ENCODE measurements around the gene ZBTB16. TPM values are rescaled to one million over a fixed set of nuclear protein-coding genes. Genes with fewer than 3 reads are reported as not detected.

ZBTB16 gene
- total RNA-seq, 1 donor from 2014 or later, result 0.17 TPM

GRCh38 chr11:114166362-114166761 is 106.9 kb downstream of the ZBTB16 start:
- DNase-seq (ENCODE audit: low read depth), result no peak
- TF ChIP-seq CTCF (conservative IDR thresholded peaks at IDR 0.05; ENCODE audit: low read depth, low read length), result no peak
- no peak overlapping the region for H3K4me3 ChIP-seq (ENCODE audit: low read depth, low read length)

GRCh38 chr11:114166897-114167323 is 107.4 kb downstream of the ZBTB16 start:
- no peak for TF ChIP-seq CTCF (conservative IDR thresholded peaks at IDR 0.05; ENCODE audit: low read depth, low read length)
- peak overlapping the region; percentile 3 for H3K4me3 ChIP-seq (ENCODE audit: low read depth, low read length)
- no peak for DNase-seq (ENCODE audit: low read depth)

GRCh38 chr11:114167355-114167754 is 107.8 kb downstream of the ZBTB16 start:
- no peak for DNase-seq (ENCODE audit: low read depth)
- no peak for TF ChIP-seq CTCF (conservative IDR thresholded peaks at IDR 0.05; ENCODE audit: low read depth, low read length)

GRCh38 chr11:114167771-114168448 is 108.4 kb downstream of the ZBTB16 start:
- TF ChIP-seq CTCF (conservative IDR thresholded peaks at IDR 0.05; ENCODE audit: low read depth, low read length), result no peak
- no peak for DNase-seq (ENCODE audit: low read depth)
- H3K4me3 ChIP-seq (ENCODE audit: low read depth, low read length), result no peak overlapping the region

More at GRCh38 chr11:114167355-114167754, 107.8 kb downstream of the ZBTB16 start:
- no peak overlapping the region for H3K4me3 ChIP-seq (ENCODE audit: low read depth, low read length)

GRCh38 chr11:114168691-114169090 is 109.2 kb downstream of the ZBTB16 start:
- no peak overlapping the region for H3K4me3 ChIP-seq (ENCODE audit: low read depth, low read length)
- TF ChIP-seq CTCF (conservative IDR thresholded peaks at IDR 0.05; ENCODE audit: low read depth, low read length), result no peak
- DNase-seq (ENCODE audit: low read depth), result no peak

GRCh38 chr11:114169321-114169749 is 109.8 kb downstream of the ZBTB16 start:
- DNase-seq (ENCODE audit: low read depth), result no peak
- no peak overlapping the region for H3K4me3 ChIP-seq (ENCODE audit: low read depth, low read length)
- TF ChIP-seq CTCF (conservative IDR thresholded peaks at IDR 0.05; ENCODE audit: low read depth, low read length), result no peak

GRCh38 chr11:114169821-114170220 is 110.3 kb downstream of the ZBTB16 start:
- no peak overlapping the region for H3K4me3 ChIP-seq (ENCODE audit: low read depth, low read length)
- DNase-seq (ENCODE audit: low read depth), result no peak

More at GRCh38 chr11:114169821-114170220, 110.3 kb downstream of the ZBTB16 start:
- TF ChIP-seq CTCF (conservative IDR thresholded peaks at IDR 0.05; ENCODE audit: low read depth, low read length), result no peak

All from epithelial cell of proximal tubule (primary cell).